HG03039 (cell line): ENCODE data around the gene PEF1.

ENCODE experiments used
- ATAC-seq: cut with Tn5 transposase; IDR thresholded peaks from one replicate; pipeline ENCODE4 v1.9.1; 2021; ENCODE audit warnings: mild to moderate bottlenecking, moderate library complexity; ENCODE audit not compliant: unreplicated experiment

PEF1 gene

GRCh38 chr1:31671561-31672201, 27.0 kb upstream of the PEF1 start:
- ATAC-seq, result no peak

- no peak for ATAC-seq
These were observed 26.5 kb upstream of the PEF1 start for GRCh38 chr1:31671147-31671546.

GRCh38 chr1:31670593-31670964, 25.9 kb upstream of the PEF1 start:
- no peak for ATAC-seq

- no peak for ATAC-seq
These were observed 25.3 kb upstream of the PEF1 start for GRCh38 chr1:31669786-31670592.

GRCh38 chr1:31669433-31669785, 24.7 kb upstream of the PEF1 start:
- no peak for ATAC-seq

- no peak for ATAC-seq
These were observed 23.7 kb upstream of the PEF1 start for GRCh38 chr1:31668303-31668883.

GRCh38 chr1:31667065-31667785, 22.5 kb upstream of the PEF1 start:
- no peak for ATAC-seq

GRCh38 chr1:31666263-31666963, 21.7 kb upstream of the PEF1 start:
- no peak for ATAC-seq

GRCh38 chr1:31665234-31665878, 20.7 kb upstream of the PEF1 start:
- no peak for ATAC-seq

- no peak for ATAC-seq
These were observed 19.9 kb upstream of the PEF1 start for GRCh38 chr1:31664528-31664927.

- no peak for ATAC-seq
These were observed 19.2 kb upstream of the PEF1 start for GRCh38 chr1:31663622-31664452.

GRCh38 chr1:31662463-31662862, 17.8 kb upstream of the PEF1 start:
- ATAC-seq, result no peak

GRCh38 chr1:31661856-31662255, 17.2 kb upstream of the PEF1 start:
- ATAC-seq, result no peak

GRCh38 chr1:31660871-31661455, 16.3 kb upstream of the PEF1 start:
- no peak for ATAC-seq

- no peak for ATAC-seq
These were observed 15.2 kb upstream of the PEF1 start for GRCh38 chr1:31659889-31660288.

- ATAC-seq, result no peak
These were observed 14.0 kb upstream of the PEF1 start for GRCh38 chr1:31658721-31659120.

- no peak for ATAC-seq
These were observed 13.4 kb upstream of the PEF1 start for GRCh38 chr1:31657972-31658510.

GRCh38 chr1:31657020-31657804, 12.5 kb upstream of the PEF1 start:
- no peak for ATAC-seq
